ENCODE measurements around the gene PLCD3. TPM values are rescaled to one million over a fixed set of nuclear protein-coding genes. Genes with fewer than 3 reads are reported as not detected.

Gene PLCD3
- polyA plus RNA-seq, 1 experiment: 81.6 TPM

- H3K4me3 ChIP-seq (ENCODE audit: low read depth, low read length): no peak overlapping the region
- CTCF ChIA-PET: interaction anchor here (1.4 to 8.3 kb wide), 2 partner anchors 15 to 33 kb away, joined by 3 to 83 read pairs; partner anchors contain the start of gene HEXIM1
- peaks cover 1% of the 10 kb centered on the region; the same call in 1 of the 2 replicates for H3K36me3 ChIP-seq (ENCODE audit: control insufficient read depth, insufficient read depth, low read length)
- POLR2A ChIA-PET: no interaction called here
- no peak for DNase-seq (ENCODE audit: low read depth)
- no peak for TF ChIP-seq CTCF (IDR thresholded peaks at IDR 0.05; ENCODE audit: insufficient read depth, low read depth, low read length)
- no peaks in the 10 kb centered on the region for H3K27me3 ChIP-seq (ENCODE audit: control insufficient read depth, insufficient read depth, low read length)
Measured at GRCh38 chr17:45164734-45165269, 32.5 kb upstream of the PLCD3 start.

- DNase-seq (ENCODE audit: low read depth): no peak
- TF ChIP-seq CTCF (IDR thresholded peaks at IDR 0.05; ENCODE audit: insufficient read depth, low read depth, low read length): no peak
- ChIA-PET CTCF (interaction anchor here (1.5 to 8.3 kb wide), 4 partner anchors 8 to 36 kb away, joined by 6 to 83 read pairs (median 21); partner anchors contain the start of genes ACBD4 and HEXIM1), POLR2A (interaction anchor here (2.4 kb wide), 1 partner anchor 12 kb away, joined by 66 read pairs; the partner anchor contains the start of gene HEXIM1)
- Histone ChIP-seq H3K27me3 (ENCODE audit: control insufficient read depth, insufficient read depth, low read length) (no peaks in the 10 kb centered on the region), H3K36me3 (ENCODE audit: control insufficient read depth, insufficient read depth, low read length) (no peaks in the 10 kb centered on the region), H3K4me3 (ENCODE audit: low read depth, low read length) (peak overlapping the region; percentile 6; the same call in 1 of the 2 replicates)
Measured at GRCh38 chr17:45162025-45162687, 29.8 kb upstream of the PLCD3 start.

GRCh38 chr17:45161288-45162024, 29.1 kb upstream of the PLCD3 start, which contains the start of gene HEXIM2:
HEXIM2 (plus strand) TSS chr17:45161875; CDS start chr17:45162794, 919 bp downstream.
- no peaks in the 10 kb centered on the region for H3K36me3 ChIP-seq (ENCODE audit: control insufficient read depth, insufficient read depth, low read length)
- H3K27me3 ChIP-seq (ENCODE audit: control insufficient read depth, insufficient read depth, low read length): no peaks in the 10 kb centered on the region
- peak; percentile 99 for DNase-seq (ENCODE audit: low read depth)
- H3K4me3 ChIP-seq (ENCODE audit: low read depth, low read length): peak within 1 kb of the TSS; percentile 81
- ChIA-PET POLR2A (interaction anchor here (0.6 to 2.4 kb wide), 3 partner anchors 12 to 960 kb away, joined by 5 to 66 read pairs (median 7); partner anchors contain the start of gene HEXIM1), CTCF (interaction anchor here (0.6 to 8.3 kb wide), 5 partner anchors 9 to 37 kb away, joined by 3 to 83 read pairs (median 21); partner anchors contain the start of genes ACBD4 and HEXIM1)
- TF ChIP-seq CTCF (IDR thresholded peaks at IDR 0.05; ENCODE audit: insufficient read depth, low read depth, low read length): no peak

GRCh38 chr17:45160447-45161287, 28.4 kb upstream of the PLCD3 start:
- 0 out of 2 replicates have a peak, but pooled peaks have one; percentile 23 for TF ChIP-seq CTCF (IDR thresholded peaks at IDR 0.05; ENCODE audit: insufficient read depth, low read depth, low read length)
- Histone ChIP-seq H3K27me3 (ENCODE audit: control insufficient read depth, insufficient read depth, low read length) (no peaks in the 10 kb centered on the region), H3K4me3 (ENCODE audit: low read depth, low read length) (peak overlapping the region; percentile 81), H3K36me3 (ENCODE audit: control insufficient read depth, insufficient read depth, low read length) (no peaks in the 10 kb centered on the region)
- no peak for DNase-seq (ENCODE audit: low read depth)
- POLR2A ChIA-PET: interaction anchor here (0.6 to 2.4 kb wide), 3 partner anchors 11 to 959 kb away, joined by 5 to 66 read pairs (median 7); partner anchors contain the start of gene HEXIM1
- CTCF ChIA-PET: interaction anchor here (0.6 to 8.3 kb wide), 6 partner anchors 10 to 38 kb away, joined by 3 to 83 read pairs (median 14); partner anchors contain the start of genes ACBD4 and HEXIM1
